Measurements from ENCODE around the gene PLXDC2. TPM values are rescaled to one million over a fixed set of nuclear protein-coding genes. Genes with fewer than 3 reads are reported as not detected.

Gene PLXDC2
- total RNA-seq, 1 experiment from 2014 or later, result 38.7 TPM

GRCh38 chr10:20247454-20247853 lies 431.2 kb downstream of the PLXDC2 start:
- Histone ChIP-seq H2BK15ac (ENCODE audit: low read depth, low read length) (no peak overlapping the region), H3K4me1 (ENCODE audit: insufficient read depth, low read length) (no peaks in the 10 kb centered on the region; the same call in 1 of the 2 replicates), H4K91ac (ENCODE audit: insufficient read length, low read depth, low read length) (no peak overlapping the region), H3K23ac (ENCODE audit: insufficient read length, low read depth, low read length) (no peak overlapping the region), H3T11ph (ENCODE audit: low read length) (no peak overlapping the region), H2BK12ac (ENCODE audit: insufficient read length, low read depth, low read length) (no peak overlapping the region), H3K14ac (ENCODE audit: insufficient read depth, low read length) (no peak overlapping the region), H3K9me3 (ENCODE audit: control insufficient read depth, low read depth, low read length) (no peaks in the 10 kb centered on the region), H3K27ac (ENCODE audit: insufficient read length, low read depth, low read length) (no peak overlapping the region), H2AFZ (ENCODE audit: low read length) (no peak overlapping the region), H3K4ac (ENCODE audit: low read depth, low read length) (no peak overlapping the region), H2BK5ac (ENCODE audit: insufficient read length, low read length) (no peak overlapping the region), H3K79me1 (ENCODE audit: insufficient read depth, low read depth, low read length, poor library complexity, severe bottlenecking) (no peaks in the 10 kb centered on the region), H4K8ac (replicated peaks; ENCODE audit: insufficient read length, low read depth, low read length) (no peak overlapping the region), H4K20me1 (ENCODE audit: control insufficient read depth, insufficient read depth, insufficient read length) (no peaks in the 10 kb centered on the region), H3K56ac (ENCODE audit: insufficient read length, low read depth, low read length) (no peak overlapping the region), H2AK5ac (ENCODE audit: insufficient read length, low read length) (no peak overlapping the region), H3K23me2 (ENCODE audit: insufficient read length, low read depth, low read length, poor library complexity, severe bottlenecking) (no peaks in the 10 kb centered on the region), H3K79me2 (ENCODE audit: insufficient read depth, low read length) (no peaks in the 10 kb centered on the region), H2BK120ac (ENCODE audit: low read depth, low read length, poor library complexity, severe bottlenecking) (no peak overlapping the region), H4K5ac (ENCODE audit: insufficient read length, low read depth, low read length) (no peak overlapping the region), H3K18ac (ENCODE audit: insufficient read length, low read depth, low read length) (no peak overlapping the region), H3K9ac (ENCODE audit: extremely low read depth, insufficient read length, low read length) (no peak overlapping the region), H2BK20ac (ENCODE audit: low read depth, low read length, poor library complexity, severe bottlenecking) (no peak overlapping the region), H3K27me3 (ENCODE audit: insufficient read depth, low read length) (no peaks in the 10 kb centered on the region), H3K4me2 (ENCODE audit: insufficient read depth, insufficient read length, low read length) (no peak overlapping the region)
- peak overlapping the region in 2 of 3 experiments; percentile 30 to 58; a peak in 2 of 7 replicates for H3K27ac Mint-ChIP-seq
- no peak for DNase-seq
- H3K36me3 Mint-ChIP-seq (ENCODE audit: insufficient read depth in 1 of 3, low read depth in 3 of 3), result peaks cover 15 to 36% (median 34%) of the 10 kb centered on the region in 3 experiments
- no peak overlapping the region for H3K4me3 Mint-ChIP-seq
- no peaks in the 10 kb centered on the region for H3K27me3 Mint-ChIP-seq (ENCODE audit: low read depth)
- TF ChIP-seq CTCF (conservative IDR thresholded peaks at IDR 0.05), result no peak
- no CpG with 5 or more reads among the region's 3 CpGs for WGBS (ENCODE audit: extremely low coverage, insufficient read length, low lambda C conversion rate)
- peaks cover 17 to 18% of the 10 kb centered on the region in 2 experiments for H3K4me1 Mint-ChIP-seq
- H3K9me3 Mint-ChIP-seq, result no peaks in the 10 kb centered on the region; a peak in 1 of 5 replicates

Measured in H9 (cell line).